HCT116 (cell line): ENCODE results near the gene RPH3AL.

ENCODE experiments used
- EGR1 ChIP-seq: IDR thresholded peaks from 2 replicates; pipeline ENCODE4 v1.6.1; 2012; ENCODE audit warnings: low read depth
- EZH2 ChIP-seq: fragments of 200-600 bp; sonication (generic); IDR thresholded peaks from 2 replicates; pipeline ENCODE4 v1.6.1; 2017; ENCODE audit warnings: antibody characterized with exemption, mixed run types
- POLR2A ChIP-seq: IDR thresholded peaks from 2 replicates; pipeline ENCODE4 v1.7.0; 2011; ENCODE audit warnings: borderline replicate concordance; ENCODE audit not compliant: insufficient read depth, insufficient read length; ENCODE audit errors: extremely low read depth
- POLR2AphosphoS5 ChIP-seq: IDR thresholded peaks from 2 replicates; pipeline ENCODE4 v1.6.1; 2011; ENCODE audit warnings: mild to moderate bottlenecking, low read depth, low read length, moderate library complexity
- SRF ChIP-seq: IDR thresholded peaks from 2 replicates; pipeline ENCODE4 v1.6.1; 2012; ENCODE audit warnings: low read depth
- TCF7L2 ChIP-seq: IDR thresholded peaks from 2 replicates; pipeline ENCODE4 v1.7.0; 2011; ENCODE audit warnings: borderline replicate concordance, inconsistent platforms; ENCODE audit not compliant: insufficient read depth, insufficient read length; ENCODE audit errors: extremely low read depth
- ZFX ChIP-seq: fragments of 450-650 bp; IDR thresholded peaks from 2 replicates; pipeline ENCODE4 v1.6.1; 2017
- ZNF274 ChIP-seq: fragments of 200-500 bp; sonication (Bioruptor generic); IDR thresholded peaks from 2 replicates; pipeline ENCODE4 v1.6.1; 2014; ENCODE audit warnings: mild to moderate bottlenecking, low read depth, low read length, inconsistent platforms
- TF ChIP-seq, protein P1 (sequence below), 3 experiments: fragments of 200-600 bp in 1 of 3; sonication (generic) in 1 of 3; IDR thresholded peaks in 2 of 3; conservative IDR thresholded peaks in 1 of 3; 2 replicates each; pipeline ENCODE4 v1.5.1; 2012 to 2017; ENCODE audit warnings: low read depth in 2 of 3, low read length in 2 of 3, antibody characterized with exemption in 1 of 3, borderline replicate concordance in 1 of 3, control low read depth in 1 of 3, mild to moderate bottlenecking in 1 of 3, mixed read lengths in 1 of 3, mixed run types in 1 of 3, moderate library complexity in 1 of 3; ENCODE audit not compliant: insufficient read depth in 1 of 3
- TF ChIP-seq, protein P2 (sequence below): IDR thresholded peaks from 2 replicates; pipeline ENCODE4 v1.6.1; 2011; ENCODE audit warnings: mild to moderate bottlenecking, low read length, moderate library complexity; ENCODE audit not compliant: insufficient replicate concordance; ENCODE audit errors: extremely low read depth

DNA sequence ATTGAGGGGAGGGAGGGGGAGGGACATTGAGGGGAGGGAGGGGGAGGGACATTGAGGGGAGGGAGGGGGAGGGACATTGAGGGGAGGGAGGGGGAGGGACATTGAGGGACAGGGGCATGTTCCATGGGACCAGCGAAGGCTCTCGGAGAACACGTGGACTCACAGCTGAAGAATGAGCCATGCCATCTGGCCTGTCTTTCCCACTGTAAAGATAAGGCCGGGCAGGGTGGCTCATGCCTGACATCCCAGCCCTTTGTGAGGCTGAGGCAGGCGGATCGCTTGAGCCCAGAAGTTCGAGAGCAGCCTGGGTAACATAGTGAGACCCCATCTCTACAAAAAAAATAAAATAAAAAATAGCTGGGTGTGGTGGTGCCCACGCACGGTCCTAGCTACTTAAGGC lies 32.5 kb downstream of the RPH3AL start:
- TF ChIP-seq EGR1 (no peak), TCF7L2 (no peak), SRF (no peak), POLR2A (no peak), ZFX (no peak), EZH2 (no peak), ZNF274 (no peak), POLR2AphosphoS5 (no peak)
- TF ChIP-seq, protein P1, sequence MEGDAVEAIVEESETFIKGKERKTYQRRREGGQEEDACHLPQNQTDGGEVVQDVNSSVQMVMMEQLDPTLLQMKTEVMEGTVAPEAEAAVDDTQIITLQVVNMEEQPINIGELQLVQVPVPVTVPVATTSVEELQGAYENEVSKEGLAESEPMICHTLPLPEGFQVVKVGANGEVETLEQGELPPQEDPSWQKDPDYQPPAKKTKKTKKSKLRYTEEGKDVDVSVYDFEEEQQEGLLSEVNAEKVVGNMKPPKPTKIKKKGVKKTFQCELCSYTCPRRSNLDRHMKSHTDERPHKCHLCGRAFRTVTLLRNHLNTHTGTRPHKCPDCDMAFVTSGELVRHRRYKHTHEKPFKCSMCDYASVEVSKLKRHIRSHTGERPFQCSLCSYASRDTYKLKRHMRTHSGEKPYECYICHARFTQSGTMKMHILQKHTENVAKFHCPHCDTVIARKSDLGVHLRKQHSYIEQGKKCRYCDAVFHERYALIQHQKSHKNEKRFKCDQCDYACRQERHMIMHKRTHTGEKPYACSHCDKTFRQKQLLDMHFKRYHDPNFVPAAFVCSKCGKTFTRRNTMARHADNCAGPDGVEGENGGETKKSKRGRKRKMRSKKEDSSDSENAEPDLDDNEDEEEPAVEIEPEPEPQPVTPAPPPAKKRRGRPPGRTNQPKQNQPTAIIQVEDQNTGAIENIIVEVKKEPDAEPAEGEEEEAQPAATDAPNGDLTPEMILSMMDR (IDR thresholded peaks at IDR 0.05 in 2 of 3, conservative IDR thresholded peaks at IDR 0.05 in 1 of 3; ENCODE audit: borderline replicate concordance in 1 of 3, insufficient read depth in 1 of 3, low read depth in 2 of 3, low read length in 2 of 3): no peak
- TF ChIP-seq, protein P2, sequence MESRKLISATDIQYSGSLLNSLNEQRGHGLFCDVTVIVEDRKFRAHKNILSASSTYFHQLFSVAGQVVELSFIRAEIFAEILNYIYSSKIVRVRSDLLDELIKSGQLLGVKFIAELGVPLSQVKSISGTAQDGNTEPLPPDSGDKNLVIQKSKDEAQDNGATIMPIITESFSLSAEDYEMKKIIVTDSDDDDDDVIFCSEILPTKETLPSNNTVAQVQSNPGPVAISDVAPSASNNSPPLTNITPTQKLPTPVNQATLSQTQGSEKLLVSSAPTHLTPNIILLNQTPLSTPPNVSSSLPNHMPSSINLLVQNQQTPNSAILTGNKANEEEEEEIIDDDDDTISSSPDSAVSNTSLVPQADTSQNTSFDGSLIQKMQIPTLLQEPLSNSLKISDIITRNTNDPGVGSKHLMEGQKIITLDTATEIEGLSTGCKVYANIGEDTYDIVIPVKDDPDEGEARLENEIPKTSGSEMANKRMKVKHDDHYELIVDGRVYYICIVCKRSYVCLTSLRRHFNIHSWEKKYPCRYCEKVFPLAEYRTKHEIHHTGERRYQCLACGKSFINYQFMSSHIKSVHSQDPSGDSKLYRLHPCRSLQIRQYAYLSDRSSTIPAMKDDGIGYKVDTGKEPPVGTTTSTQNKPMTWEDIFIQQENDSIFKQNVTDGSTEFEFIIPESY: no peak
